ENCODE data around the gene WNT6. TPM values are rescaled to one million over a fixed set of nuclear protein-coding genes. Genes with fewer than 3 reads are reported as not detected.

Gene WNT6
- total RNA-seq, 2 donors from 2014 or later, result 8.0 to 56.5 TPM

- intact Hi-C loops (cut with DNase I), result no loop called here
- 43% methylated on average over 2 of the region's 2 CpGs for WGBS
- Histone ChIP-seq H3K4me1 (replicated peaks) (no peaks in the 10 kb centered on the region), H3K9me3 (no peaks in the 10 kb centered on the region), H3K36me3 (no peaks in the 10 kb centered on the region), H3K27ac (no peak overlapping the region), H3K4me3 (no peak overlapping the region), H3K27me3 (replicated peaks; ENCODE audit: insufficient read depth) (peaks cover 15% of the 10 kb centered on the region)
- TF ChIP-seq POLR2AphosphoS5 (IDR thresholded peaks at IDR 0.05), result no peak
- no peak for TF ChIP-seq CTCF (IDR thresholded peaks at IDR 0.05)
- TF ChIP-seq POLR2A (IDR thresholded peaks at IDR 0.05), result no peak
- no peak for DNase-seq (ENCODE audit: low spot score)
Observed at GRCh38 chr2:218875692-218876246, 16.2 kb downstream of the WNT6 start.

- H3K9me3 ChIP-seq, result no peaks in the 10 kb centered on the region
- H3K4me3 ChIP-seq, result no peak overlapping the region
- no peaks in the 10 kb centered on the region for H3K4me1 ChIP-seq (replicated peaks)
- H3K27ac ChIP-seq, result no peak overlapping the region
- peak; percentile 52 for DNase-seq (ENCODE audit: low spot score)
- H3K27me3 ChIP-seq (replicated peaks; ENCODE audit: insufficient read depth), result peaks cover 15% of the 10 kb centered on the region
- no peaks in the 10 kb centered on the region for H3K36me3 ChIP-seq
- 1% methylated on average over 3 of the region's 3 CpGs for WGBS
- intact Hi-C loops (cut with DNase I), result loop anchor here (1.0 kb wide), 1 partner anchor 20 kb away; no protein-coding TSS in a partner anchor
- TF ChIP-seq POLR2A (IDR thresholded peaks at IDR 0.05), result no peak
- TF ChIP-seq POLR2AphosphoS5 (IDR thresholded peaks at IDR 0.05), result peak; percentile 44
- peak; percentile 84 to 95 (median 91) for TF ChIP-seq CTCF (IDR thresholded peaks at IDR 0.05)
Observed at GRCh38 chr2:218876562-218877219, 17.1 kb downstream of the WNT6 start.

GRCh38 chr2:218877331-218877730 is 17.7 kb downstream of the WNT6 start:
- Histone ChIP-seq H3K36me3 (no peaks in the 10 kb centered on the region), H3K27ac (no peak overlapping the region), H3K4me1 (replicated peaks) (no peaks in the 10 kb centered on the region), H3K4me3 (no peak overlapping the region), H3K9me3 (no peaks in the 10 kb centered on the region), H3K27me3 (replicated peaks; ENCODE audit: insufficient read depth) (peaks cover 15% of the 10 kb centered on the region)
- no peak for TF ChIP-seq POLR2AphosphoS5 (IDR thresholded peaks at IDR 0.05)
- no peak for TF ChIP-seq CTCF (IDR thresholded peaks at IDR 0.05)
- TF ChIP-seq POLR2A (IDR thresholded peaks at IDR 0.05), result no peak
- no peak for DNase-seq (ENCODE audit: low spot score)
- 84% methylated on average over 6 of the region's 6 CpGs for WGBS
- intact Hi-C loops (cut with DNase I), result loop anchor here (1.0 kb wide), 1 partner anchor 19 kb away; no protein-coding TSS in a partner anchor

GRCh38 chr2:218877891-218878290 is 18.3 kb downstream of the WNT6 start:
- TF ChIP-seq CTCF (IDR thresholded peaks at IDR 0.05), result no peak
- TF ChIP-seq POLR2AphosphoS5 (IDR thresholded peaks at IDR 0.05), result no peak
- TF ChIP-seq POLR2A (IDR thresholded peaks at IDR 0.05), result no peak
- Histone ChIP-seq H3K4me3 (no peak overlapping the region), H3K4me1 (replicated peaks) (no peaks in the 10 kb centered on the region), H3K27me3 (replicated peaks; ENCODE audit: insufficient read depth) (peaks cover 11% of the 10 kb centered on the region), H3K9me3 (no peaks in the 10 kb centered on the region), H3K27ac (no peak overlapping the region), H3K36me3 (no peaks in the 10 kb centered on the region)
- intact Hi-C loops (cut with DNase I), result loop anchor here (1.0 kb wide), 1 partner anchor 18 kb away; no protein-coding TSS in a partner anchor
- no peak for DNase-seq (ENCODE audit: low spot score)
- 54% methylated on average over 5 of the region's 5 CpGs for WGBS

- Histone ChIP-seq H3K27ac (no peak overlapping the region), H3K4me3 (no peak overlapping the region), H3K4me1 (replicated peaks) (no peaks in the 10 kb centered on the region), H3K27me3 (replicated peaks; ENCODE audit: insufficient read depth) (peaks cover 8% of the 10 kb centered on the region), H3K36me3 (no peaks in the 10 kb centered on the region), H3K9me3 (no peaks in the 10 kb centered on the region)
- DNase-seq (ENCODE audit: low spot score), result no peak
- intact Hi-C loops (cut with DNase I), result no loop called here
- TF ChIP-seq CTCF (IDR thresholded peaks at IDR 0.05) (no peak), POLR2A (IDR thresholded peaks at IDR 0.05) (no peak), POLR2AphosphoS5 (IDR thresholded peaks at IDR 0.05) (no peak)
- WGBS, result 80% methylated on average over 6 of the region's 6 CpGs
Observed at GRCh38 chr2:218878486-218878885, 18.9 kb downstream of the WNT6 start.

Measured in prostate gland (tissue), 2 donors.